Lower leg skin (tissue), 4 donors: ENCODE data around the gene PAK4. TPM values are rescaled to one million over a fixed set of nuclear protein-coding genes. Genes with fewer than 3 reads are reported as not detected.

Experiments used
- DNase-seq, 2 donors: peaks; one replicate each; pipeline ENCODE4 v3.0.0-alpha.2; 2019; ENCODE audit warnings: low spot score in 2 of 2
- H3K4me3 ChIP-seq: fragments of 200-600 bp; sonication (generic); 2 replicates; pipeline ENCODE4 v1.5.1; 2017; ENCODE audit warnings: mild to moderate bottlenecking, low read depth; ENCODE audit not compliant: poor library complexity, severe bottlenecking
- CTCF ChIP-seq, 3 donors: fragments of 450-650 bp; IDR thresholded peaks; one replicate each; pipeline ENCODE4 v1.5.1; 2016; ENCODE audit warnings: antibody characterized with exemption in 3 of 3, mild to moderate bottlenecking in 3 of 3, moderate library complexity in 2 of 3
- POLR2A ChIP-seq, 2 donors: fragments of 450-650 bp; IDR thresholded peaks; one replicate each; pipeline ENCODE4 v1.6.1; 2016 to 2017; ENCODE audit warnings: antibody characterized with exemption in 2 of 2, mild to moderate bottlenecking in 1 of 2, moderate library complexity in 1 of 2
- WGBS, 2 donors: methylation state at CpG; one replicate each; pipeline ENCODE4 v1.1.5; 2018; 5-methylcytosine and 5-hydroxymethylcytosine counted together
- intact Hi-C: fragments of 100-400 bp; cut with DNase I; formaldehyde crosslinking; loops from one replicate; pipeline ENCODE4 v1.15.0; 2023; ENCODE audit warnings: low total_unique reads
- total RNA-seq, 4 donors: library from RNA; depleted of rRNA; stranded (reverse); fragments of >200 nt; gene quantifications; one replicate each; pipeline ENCODE4 v1.1.0, GENCODE V29; 2016

PAK4 gene
- total RNA-seq, 4 donors from 2014 or later: 30.9 to 65.7 (median 40.1) TPM

- intact Hi-C loops: no loop called here
- H3K4me3 ChIP-seq: no peak overlapping the region
- 56 to 61% methylated on average over 9 to 11 of the region's 11 CpGs for WGBS, 2 donors
- no peak for DNase-seq
- no peak for TF ChIP-seq POLR2A (IDR thresholded peaks at IDR 0.05)
- no peak for TF ChIP-seq CTCF (IDR thresholded peaks at IDR 0.05)
Measured at GRCh38 chr19:39155114-39155700, 29.6 kb downstream of the PAK4 start.

- no peak overlapping the region for H3K4me3 ChIP-seq
- TF ChIP-seq CTCF (IDR thresholded peaks at IDR 0.05) (no peak), POLR2A (IDR thresholded peaks at IDR 0.05) (no peak)
- no peak for DNase-seq
- WGBS, 2 donors: 57 to 69% methylated on average over 15 of the region's 15 CpGs
- intact Hi-C loops: no loop called here
Measured at GRCh38 chr19:39155741-39156140, 30.2 kb downstream of the PAK4 start.

DNA sequence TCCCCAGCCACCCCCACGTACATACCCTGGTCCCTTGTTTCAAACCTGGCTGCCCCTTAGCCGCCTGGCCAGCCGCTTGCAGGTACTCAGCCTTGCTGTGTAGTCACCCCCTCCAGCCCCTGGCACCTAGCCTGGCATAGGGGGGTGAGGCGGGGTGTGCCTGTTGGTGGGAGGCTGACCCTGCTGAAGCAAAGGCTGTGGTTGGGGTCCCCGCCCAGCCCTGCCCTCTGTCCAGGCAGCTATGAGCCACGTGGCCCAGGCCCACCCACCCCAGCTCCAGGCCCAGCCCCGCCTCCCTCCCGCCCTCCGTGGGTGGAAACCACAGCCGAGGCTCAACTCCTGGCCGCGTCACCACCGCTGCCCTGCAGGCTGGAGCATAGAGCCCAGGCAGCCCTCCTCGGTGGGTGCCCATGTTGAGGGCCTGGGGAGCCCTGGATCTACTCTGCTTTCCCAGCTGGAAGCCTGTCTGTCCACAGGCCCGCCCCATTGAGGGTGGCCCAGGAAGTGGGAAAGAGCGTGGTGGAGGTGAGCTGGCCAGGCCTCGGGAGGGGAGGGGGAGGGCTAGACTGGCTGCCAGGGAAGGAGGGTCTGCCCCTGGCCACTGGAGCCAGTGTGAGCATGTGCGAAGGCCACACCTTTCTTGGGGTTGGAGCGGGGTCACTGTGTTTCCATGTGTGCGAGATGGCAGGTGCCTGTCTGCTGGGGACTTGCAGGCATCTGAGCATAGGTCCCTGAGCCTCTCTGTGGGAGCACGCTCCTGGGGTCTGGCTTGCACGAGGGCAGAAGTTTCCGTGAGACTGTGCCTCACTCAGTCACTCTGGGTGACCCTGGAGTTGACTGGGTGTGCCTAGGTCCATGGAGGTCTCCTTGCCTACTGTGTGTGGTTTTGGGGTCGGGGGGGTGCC is 31.0 kb downstream of the PAK4 start:
- no peak overlapping the region for H3K4me3 ChIP-seq
- DNase-seq: no peak
- intact Hi-C loops: no loop called here
- WGBS, 2 donors: 47 to 60% methylated on average over 9 to 21 of the region's 24 CpGs
- TF ChIP-seq POLR2A (IDR thresholded peaks at IDR 0.05) (no peak), CTCF (IDR thresholded peaks at IDR 0.05) (no peak)

DNA sequence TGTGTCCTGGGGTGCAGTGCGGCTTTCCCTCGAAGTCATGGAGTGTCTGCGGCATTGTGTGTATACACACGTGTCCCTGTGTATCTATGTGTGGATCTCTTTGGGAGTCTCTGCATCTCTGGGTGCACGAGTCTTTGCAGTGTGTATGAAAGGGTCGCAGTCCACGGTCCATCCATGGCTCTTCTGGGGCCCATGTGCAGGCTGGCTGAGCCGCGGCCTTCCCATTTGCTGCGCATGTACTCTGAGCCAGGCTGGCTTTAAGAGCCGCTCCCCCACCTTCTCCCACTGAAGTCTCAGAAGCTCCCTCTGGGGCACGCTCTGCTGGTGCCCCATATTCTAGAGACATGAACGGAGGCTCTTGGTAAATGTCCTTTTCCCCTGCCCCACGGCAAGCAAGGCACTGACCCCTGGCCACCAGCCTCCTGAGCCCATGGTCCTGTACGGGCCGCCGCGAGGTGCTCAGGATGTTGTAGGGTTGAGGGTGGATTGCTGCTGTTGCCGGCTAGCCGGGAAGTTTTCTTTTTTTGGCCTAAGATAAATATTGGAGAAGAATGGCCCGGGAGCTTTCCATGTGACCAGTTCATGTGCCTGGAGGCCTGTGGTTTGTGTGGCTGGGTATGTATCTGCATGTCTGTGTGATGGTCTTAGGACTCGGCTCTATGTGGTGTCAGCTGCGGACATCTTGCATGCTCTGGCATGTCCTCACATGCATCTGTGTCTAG is 31.9 kb downstream of the PAK4 start:
- no peak overlapping the region for H3K4me3 ChIP-seq
- no peak for DNase-seq
- intact Hi-C loops: no loop called here
- TF ChIP-seq CTCF (IDR thresholded peaks at IDR 0.05) (no peak), POLR2A (IDR thresholded peaks at IDR 0.05) (no peak)
- 70 to 76% methylated on average over 23 of the region's 23 CpGs for WGBS, 2 donors

GRCh38 chr19:39157997-39158389 is 32.4 kb downstream of the PAK4 start:
- no peak overlapping the region for H3K4me3 ChIP-seq
- intact Hi-C loops: no loop called here
- 92 to 94% methylated on average over 15 of the region's 15 CpGs for WGBS, 2 donors
- no peak for TF ChIP-seq POLR2A (IDR thresholded peaks at IDR 0.05)
- TF ChIP-seq CTCF (IDR thresholded peaks at IDR 0.05): no peak
- DNase-seq: no peak
